Renal cortex interstitium (tissue), 11 donors: ENCODE data around the gene NOP53. TPM values are rescaled to one million over a fixed set of nuclear protein-coding genes. Genes with fewer than 3 reads are reported as not detected.
"Not testable (repeated sequence)": the region's sequence is repeated elsewhere in the genome, so short reads cannot be mapped to it uniquely, and the experiment has no call there.

Experiments used
- DNase-seq, 11 donors: peaks; one replicate each; pipeline ENCODE4 v3.0.0-alpha.2; 2013; ENCODE audit warnings: low read depth in 9 of 11, low spot score in 4 of 11; ENCODE audit errors: extremely low read depth in 1 of 11
- polyA plus RNA-seq, 3 donors: library from polyadenylated mRNA; unstranded; fragments of 120-200 nt; gene quantifications; one replicate each; pipeline ENCODE4 v1.2.1, GENCODE V29; 2013; ENCODE audit not compliant: insufficient read length in 3 of 3

Gene NOP53
- polyA plus RNA-seq, 3 donors, result 362 to 422 (median 411) TPM

GRCh38 chr19:47730910-47731309 is 14.4 kb upstream of the NOP53 start:
- no peak for DNase-seq

- DNase-seq, result no peak
Measured at GRCh38 chr19:47735131-47735530, 10.2 kb upstream of the NOP53 start.

GRCh38 chr19:47740866-47741519 is 4.4 kb upstream of the NOP53 start:
- DNase-seq, result no peak

- DNase-seq, result no peak
Measured at GRCh38 chr19:47741544-47742140, 3.7 kb upstream of the NOP53 start.

- DNase-seq, result no peak
Measured at GRCh38 chr19:47742634-47743033, 2.7 kb upstream of the NOP53 start.

GRCh38 chr19:47746129-47746528 is 783 bp downstream of the NOP53 start:
- DNase-seq, result not testable (repeated sequence)

- no peak for DNase-seq
Measured at GRCh38 chr19:47749326-47749725, 4.0 kb downstream of the NOP53 start.

- no peak for DNase-seq
Measured at GRCh38 chr19:47750752-47751151, 5.4 kb downstream of the NOP53 start.

- DNase-seq, result no peak
Measured at GRCh38 chr19:47752440-47753211, 7.3 kb downstream of the NOP53 start.

GRCh38 chr19:47754206-47755064 is 9.1 kb downstream of the NOP53 start:
- no peak for DNase-seq

GRCh38 chr19:47755065-47755761 is 9.9 kb downstream of the NOP53 start:
- DNase-seq, result no peak

GRCh38 chr19:47755762-47756626 is 10.6 kb downstream of the NOP53 start:
- no peak for DNase-seq

- DNase-seq, result no peak
Measured at GRCh38 chr19:47756627-47756929, 11.2 kb downstream of the NOP53 start.

- no peak for DNase-seq
Measured at GRCh38 chr19:47756953-47757608, 11.7 kb downstream of the NOP53 start.

GRCh38 chr19:47757617-47758442 is 12.5 kb downstream of the NOP53 start:
- no peak for DNase-seq

GRCh38 chr19:47758443-47758804 is 13.1 kb downstream of the NOP53 start:
- DNase-seq, result no peak

GRCh38 chr19:47760632-47760999 is 15.3 kb downstream of the NOP53 start:
- DNase-seq, result no peak
